HG02623 (cell line): ENCODE measurements around the gene LVRN.

ENCODE experiments used
- ATAC-seq: cut with Tn5 transposase; IDR thresholded peaks from one replicate; pipeline ENCODE4 v1.9.1; 2021; ENCODE audit warnings: moderate library complexity; ENCODE audit not compliant: unreplicated experiment

The LVRN gene

DNA sequence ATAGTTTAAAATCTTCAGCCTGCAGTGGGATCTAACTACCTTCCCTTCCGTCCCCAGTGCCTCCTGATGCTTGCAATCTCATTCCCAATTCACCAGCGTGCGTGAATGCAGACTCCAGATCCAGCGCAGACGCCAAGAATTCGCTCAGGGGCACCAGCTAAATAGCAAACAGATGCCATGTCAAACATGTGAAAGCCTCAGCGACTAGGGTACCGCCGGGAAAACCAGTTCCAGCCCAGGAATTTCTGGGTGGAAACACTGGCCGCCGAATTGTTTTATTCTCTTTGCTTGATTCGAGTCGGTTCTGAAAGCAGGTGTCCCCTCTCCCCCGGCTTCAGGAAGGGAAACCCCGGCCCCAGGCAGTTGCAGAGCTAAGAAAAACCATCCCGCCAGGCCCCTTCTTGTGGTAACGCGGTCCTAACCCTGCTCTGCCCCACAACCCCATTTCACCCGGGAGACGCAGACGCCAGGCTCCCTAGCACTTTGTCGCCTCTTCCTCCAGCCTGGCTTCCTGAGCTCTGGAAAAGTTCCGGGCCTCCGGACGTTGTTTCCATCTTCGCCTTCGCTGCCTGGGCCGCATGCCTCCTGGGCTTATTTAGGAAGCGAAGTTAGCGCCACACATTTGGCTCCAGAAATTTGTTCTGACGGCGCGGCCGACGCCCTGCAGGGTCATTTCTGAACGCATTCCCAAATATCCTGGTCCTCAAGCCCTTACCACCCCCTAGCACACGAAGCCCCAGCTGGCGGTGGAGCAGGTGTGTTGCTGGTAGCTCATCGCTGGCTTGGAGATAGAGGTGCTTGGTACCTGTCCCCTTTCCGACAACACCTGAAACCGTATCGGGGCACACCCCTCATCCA is 665 bp upstream of the LVRN start:
- ATAC-seq, result no peak

DNA sequence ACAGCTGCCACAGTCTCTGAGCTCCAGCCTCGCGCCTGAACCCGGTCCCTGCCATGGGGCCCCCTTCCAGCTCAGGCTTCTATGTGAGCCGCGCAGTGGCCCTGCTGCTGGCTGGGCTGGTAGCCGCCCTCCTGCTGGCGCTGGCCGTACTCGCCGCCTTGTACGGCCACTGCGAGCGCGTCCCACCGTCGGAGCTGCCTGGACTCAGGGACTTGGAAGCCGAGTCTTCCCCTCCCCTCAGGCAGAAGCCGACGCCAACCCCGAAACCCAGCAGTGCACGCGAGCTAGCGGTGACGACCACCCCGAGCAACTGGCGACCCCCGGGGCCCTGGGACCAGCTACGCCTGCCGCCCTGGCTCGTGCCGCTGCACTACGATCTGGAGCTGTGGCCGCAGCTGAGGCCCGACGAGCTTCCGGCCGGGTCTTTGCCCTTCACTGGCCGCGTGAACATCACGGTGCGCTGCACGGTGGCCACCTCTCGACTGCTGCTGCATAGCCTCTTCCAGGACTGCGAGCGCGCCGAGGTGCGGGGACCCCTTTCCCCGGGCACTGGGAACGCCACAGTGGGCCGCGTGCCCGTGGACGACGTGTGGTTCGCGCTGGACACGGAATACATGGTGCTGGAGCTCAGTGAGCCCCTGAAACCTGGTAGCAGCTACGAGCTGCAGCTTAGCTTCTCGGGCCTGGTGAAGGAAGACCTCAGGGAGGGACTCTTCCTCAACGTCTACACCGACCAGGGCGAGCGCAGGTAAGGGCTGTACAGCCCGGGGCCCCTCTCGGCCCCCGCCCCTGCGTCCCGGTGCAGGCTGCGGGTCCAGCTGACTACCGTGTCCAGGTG is 509 bp downstream of the LVRN start:
- no peak for ATAC-seq

DNA sequence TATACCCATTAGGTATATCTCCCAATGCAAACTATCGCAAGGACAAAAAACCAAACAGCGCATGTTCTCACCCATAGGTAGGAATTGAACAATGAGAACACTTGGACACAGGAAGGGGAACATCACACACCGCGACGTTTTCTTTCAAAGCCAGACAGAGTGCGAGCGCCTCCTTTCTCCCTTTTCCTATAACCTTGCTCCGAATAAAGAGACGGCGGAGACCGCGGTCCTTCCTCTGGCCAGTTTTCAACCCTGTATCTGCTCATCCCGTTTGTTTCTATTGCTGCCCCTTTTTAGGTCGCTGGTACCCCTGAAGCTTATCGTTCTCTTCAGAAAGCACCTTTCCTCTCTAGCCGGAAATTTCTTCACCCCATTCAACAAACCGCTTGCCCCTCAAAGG is 1.3 kb downstream of the LVRN start:
- ATAC-seq, result no peak

DNA sequence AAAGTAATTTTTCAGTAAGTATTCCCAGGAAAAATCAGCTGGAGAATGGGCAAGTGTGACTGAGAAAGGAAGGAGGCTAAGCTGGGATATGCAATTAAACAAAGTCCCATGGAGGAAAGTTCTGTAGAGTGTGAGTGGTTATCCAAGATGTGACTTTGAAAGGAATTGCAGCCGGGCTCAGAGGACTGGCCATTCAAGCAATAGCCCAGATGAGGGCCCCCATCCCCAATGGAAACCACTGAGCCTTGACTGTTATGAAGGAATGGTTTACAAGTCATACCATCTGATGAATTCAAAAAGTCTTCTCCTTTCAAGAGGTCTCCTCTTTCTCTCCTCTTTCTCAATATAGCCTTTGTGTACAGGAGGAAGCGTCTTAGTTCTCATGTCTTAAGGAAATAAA is 6.5 kb downstream of the LVRN start:
- no peak for ATAC-seq

DNA sequence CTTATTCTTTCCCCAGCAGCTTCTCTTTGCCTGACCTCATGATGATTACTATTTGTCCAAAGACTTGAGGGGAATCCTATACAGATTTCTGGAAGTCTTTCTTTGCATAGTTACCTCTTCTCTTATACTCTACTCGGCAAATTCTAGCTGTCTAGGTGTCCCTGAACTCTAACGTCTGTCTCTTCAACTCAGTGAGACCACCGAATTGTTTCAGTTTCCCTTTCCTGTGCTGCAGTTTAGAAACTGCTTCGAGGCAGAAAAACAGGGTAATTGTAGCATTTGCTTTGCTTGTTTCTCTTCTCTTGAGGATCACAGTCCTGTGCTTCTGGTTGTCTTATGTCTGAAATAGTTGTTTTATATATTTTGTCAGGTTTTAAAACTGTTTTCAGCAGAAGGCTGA is 14.8 kb downstream of the LVRN start:
- peak; percentile 87 for ATAC-seq

DNA sequence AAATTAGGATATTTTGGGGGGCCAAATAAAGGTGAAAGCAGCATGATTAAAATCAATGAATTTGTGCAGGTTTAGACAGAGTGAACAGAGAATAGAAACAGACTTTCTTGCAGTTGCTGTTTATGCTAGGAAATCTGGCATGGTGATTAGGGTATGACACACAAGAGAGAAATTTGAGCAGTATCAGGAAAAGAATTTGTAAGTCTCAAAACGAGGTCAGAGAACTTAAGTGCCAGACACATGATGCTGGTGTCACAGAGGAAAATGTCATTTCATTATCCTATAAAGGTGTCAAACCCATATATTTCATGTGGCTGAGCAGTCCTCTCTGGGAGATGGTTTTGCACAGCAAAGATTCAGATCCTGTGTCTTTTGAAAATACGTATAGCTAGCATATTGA is 15.7 kb downstream of the LVRN start:
- no peak for ATAC-seq

DNA sequence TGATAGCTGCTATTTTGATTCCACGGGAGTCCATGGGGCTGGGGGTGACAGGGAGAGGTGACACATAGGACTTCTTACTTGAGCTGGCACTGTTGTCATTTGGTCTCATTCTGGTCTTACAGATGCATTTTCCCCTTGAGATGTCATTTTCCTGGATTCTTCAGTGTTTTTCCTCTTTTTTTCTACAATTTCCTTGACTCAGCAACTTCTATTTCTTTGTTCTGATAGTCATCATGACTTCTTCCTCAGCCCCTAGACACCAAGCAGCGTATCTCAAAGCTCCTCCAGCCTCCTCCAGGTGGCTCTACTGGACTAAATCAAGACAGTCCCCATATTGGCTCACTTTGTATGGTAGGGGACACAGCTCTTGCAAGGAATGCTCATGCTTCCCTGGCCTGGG is 16.5 kb downstream of the LVRN start:
- ATAC-seq, result no peak

DNA sequence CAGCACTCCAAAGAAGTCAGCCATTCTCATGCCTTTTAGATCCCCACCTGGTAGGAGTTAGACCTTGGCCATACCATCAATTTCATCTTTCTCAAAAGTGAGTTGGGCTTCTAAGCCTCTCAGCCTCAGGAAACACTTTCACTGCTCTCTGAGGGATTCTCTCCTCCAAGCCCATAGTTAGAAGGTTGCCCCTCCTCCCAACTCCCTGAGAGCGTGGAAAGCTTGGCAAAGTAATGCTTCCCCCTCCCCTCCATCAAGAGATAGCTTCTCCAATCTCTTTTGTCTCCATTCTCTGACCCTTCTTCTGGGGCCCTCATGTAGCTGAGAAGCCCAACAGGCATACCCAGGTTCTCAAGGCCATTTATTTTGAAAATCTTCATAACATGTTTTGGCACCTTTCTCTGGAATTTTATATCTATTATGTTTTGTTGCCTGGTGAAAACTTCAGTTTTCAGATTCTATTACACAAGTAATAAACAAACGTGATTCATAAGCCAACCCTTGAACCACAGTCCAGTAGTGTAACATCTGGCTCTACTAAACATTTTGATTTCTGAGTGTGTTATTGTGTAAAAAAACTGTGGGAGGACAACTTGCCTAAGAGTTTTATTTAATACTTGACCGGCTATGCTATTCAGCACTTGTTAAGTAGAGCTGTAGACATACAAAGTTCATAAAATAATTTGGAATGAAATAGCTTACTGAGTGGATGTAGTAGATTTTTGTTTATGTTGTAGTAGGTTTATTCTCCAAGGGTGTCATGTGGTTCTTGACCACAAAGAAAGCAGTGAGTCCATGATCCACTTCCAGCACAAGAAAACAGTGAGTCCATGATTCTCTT is 17.1 kb downstream of the LVRN start:
- ATAC-seq, result no peak

DNA sequence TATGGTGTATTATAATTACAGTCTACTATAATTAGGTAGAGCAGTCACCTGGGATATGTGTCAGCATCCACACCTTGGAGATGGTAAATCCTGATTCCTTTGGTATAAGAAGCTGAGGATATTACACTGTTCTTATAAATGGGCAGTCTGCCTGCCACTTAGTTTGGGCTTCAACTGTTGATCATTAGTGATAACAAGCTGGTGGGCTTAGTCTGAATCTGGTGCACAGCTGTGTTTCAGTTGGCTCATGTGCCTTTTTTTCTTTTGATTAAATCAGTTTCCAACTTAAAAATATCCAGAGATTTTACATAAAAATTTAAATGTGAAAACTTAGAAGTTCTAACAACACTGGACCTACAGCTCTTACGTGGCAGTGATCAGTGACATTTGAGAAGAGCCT is 21.2 kb downstream of the LVRN start:
- ATAC-seq, result no peak

DNA sequence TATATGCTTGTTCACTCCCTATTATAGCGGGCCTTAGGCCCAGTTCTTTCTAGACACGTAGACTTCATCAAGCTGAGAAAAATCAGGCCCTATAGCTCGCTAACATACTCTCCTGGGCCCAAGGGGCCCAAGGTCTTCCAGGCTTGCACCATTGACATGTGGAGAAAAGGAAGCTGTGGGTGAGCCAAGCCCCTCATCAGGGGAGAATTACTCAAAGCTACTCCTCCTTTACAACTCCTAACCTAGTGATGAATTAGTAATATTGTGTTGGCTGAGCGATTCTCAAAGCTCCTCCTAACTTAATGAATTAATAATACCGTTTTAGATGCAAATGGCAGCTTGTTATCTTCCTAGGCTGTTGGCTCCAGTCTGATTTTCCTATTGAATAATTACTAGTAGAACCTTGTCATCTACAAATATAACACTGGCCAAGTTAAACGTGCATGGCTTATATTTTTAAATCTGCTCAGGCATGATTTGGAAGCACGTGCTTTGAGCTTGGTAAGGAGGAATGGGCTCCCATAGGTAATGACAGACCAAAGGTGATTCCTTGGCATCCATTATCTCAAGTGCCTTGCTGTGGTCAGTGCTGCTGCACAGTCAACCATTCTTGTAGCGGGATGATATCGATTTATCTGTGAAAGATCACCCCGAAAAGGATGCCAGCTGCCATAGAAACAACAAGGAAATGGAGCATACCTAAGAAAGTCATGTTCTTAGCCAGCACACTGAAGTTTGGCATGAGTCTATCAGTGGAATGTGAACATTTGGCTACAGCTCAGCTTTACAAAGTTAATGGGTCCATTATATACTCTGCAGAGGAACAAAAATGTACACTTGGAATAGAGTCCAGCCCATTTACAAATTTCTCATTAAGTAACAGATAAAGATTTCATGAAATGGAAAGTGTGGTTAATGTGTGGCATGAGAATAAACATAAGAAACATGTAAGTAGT is 23.8 kb downstream of the LVRN start:
- ATAC-seq, result no peak

DNA sequence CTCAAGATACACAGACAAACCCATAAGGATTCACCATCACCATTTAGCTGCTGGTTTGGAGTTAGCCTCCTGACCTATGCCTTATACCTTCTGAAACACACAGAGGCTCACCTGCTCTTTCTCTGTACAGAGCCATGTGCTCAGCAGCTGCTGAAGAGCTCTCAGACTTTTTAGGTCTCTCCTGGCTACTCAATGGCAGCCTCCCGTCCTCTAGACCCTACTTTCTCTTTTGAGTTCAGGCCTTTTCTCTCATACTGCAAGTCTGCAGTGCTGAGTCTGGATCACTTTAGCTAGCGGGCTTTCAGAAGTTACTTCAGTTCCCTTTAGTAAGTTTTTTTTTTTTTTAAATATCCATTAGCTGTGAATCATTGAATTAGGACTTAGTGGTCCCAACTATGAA is 25.7 kb downstream of the LVRN start:
- ATAC-seq, result no peak

DNA sequence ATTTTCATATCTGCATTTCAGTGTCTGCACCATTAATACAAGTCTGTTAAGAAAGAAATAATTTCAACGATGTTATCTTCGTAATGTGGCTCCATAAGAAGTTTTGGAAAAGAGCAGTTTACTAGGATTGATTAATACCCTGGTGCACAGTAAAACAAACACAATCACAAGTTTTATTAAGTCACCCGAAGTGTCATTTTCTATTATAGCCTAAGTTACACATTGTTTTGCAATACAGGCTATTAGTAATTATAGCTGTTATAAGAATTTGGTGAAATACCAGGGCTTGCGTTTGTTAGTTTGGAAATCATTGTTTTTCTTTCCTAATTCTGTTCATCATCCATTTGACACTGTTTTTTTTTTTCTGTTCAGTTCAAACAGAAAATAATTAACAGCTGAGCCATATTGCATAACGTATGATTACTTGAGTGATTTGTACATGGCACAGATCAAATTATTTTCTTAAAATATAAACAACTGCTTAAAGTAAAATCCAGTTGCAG is 30.6 kb downstream of the LVRN start:
- no peak for ATAC-seq

DNA sequence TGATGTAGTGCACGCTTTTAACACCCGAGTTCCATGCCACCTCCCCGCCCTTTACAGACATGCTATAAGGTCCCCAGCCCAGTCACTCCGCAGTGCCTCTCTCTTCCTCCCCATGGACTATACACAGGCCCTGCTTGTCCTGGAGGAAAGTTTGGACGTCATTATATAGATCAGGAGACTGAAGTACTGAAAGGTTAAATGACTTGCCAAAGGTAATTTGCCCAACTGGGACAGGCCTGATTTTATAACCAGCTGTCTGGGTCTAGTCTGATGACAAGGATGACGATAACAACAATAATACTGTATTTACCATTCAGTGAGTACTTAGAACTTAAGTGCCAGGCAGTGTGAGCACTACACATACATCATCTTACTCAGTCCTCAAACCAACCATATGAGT is 33.1 kb downstream of the LVRN start:
- no peak for ATAC-seq

DNA sequence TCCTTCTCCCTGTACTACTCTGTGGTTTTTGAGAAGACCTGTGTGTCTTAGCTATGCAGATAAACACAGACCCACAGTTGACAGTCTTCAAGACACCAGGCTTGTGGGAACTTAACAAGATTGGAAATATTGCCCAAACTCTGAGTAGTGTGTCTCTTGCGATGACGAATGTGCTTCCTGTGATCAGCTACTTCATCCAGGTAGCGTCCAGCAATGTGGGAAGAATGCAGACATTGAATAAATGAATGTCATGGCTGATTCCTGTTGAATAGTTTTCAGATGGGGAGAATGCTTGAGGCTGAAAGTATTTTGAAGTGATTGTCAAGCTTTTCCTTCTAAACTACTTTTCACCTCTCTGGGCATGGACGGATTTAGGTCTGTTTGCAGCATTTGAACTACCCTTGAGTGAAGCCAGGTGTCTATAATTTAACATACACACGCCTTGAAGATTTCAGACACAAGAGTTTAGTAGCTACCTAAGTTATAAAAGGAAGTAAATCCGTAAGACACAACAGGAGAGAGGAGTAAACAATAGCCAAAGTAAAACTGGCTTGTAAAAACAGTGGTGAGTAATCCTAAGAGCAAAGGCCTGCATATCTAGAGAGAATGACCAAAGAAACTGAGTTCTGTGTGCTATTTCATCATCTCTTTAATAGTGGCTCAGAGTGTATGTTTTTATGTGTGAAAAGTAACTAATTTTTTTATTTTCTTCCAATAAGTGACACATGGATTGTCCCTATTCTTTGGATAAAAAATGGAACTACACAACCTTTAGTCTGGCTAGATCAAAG is 40.0 kb downstream of the LVRN start:
- ATAC-seq, result no peak

DNA sequence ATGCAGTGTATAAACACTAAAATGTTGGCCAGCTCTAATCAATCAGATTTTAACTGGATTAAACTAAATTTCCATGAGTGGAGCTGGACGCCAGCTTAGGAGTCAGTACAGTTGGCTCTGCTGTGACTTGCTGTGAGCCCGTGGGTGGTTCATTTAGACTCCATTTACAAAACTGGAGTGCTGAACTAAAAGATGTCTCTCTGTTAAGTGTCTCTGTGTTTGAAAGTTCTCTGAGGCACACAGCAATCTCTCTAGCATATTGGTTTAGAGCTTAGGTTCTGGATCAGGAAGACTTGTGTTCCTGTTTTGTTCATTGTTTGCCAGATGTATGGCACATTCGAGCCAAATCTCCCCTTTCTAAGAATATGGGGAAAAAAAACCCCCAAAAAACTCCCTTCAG is 42.0 kb downstream of the LVRN start:
- no peak for ATAC-seq

DNA sequence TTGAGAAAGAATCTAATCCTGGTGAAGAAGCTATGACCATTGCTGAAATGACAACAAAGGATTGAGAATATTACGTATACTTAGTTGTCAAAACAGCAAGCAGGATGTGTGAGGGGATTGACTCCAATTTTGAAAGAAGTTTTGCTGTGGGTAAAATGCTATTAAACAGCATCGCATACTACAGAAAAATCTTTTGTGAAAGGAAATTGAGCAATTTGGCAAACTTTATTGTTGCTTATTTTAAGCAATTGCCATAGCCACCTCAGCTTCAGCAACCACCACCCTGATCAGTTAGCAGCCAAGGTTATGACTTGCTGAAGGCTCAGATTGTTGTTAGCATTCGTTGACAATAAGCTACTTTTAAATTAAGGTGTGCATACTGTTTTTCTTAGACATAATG is 47.5 kb downstream of the LVRN start:
- ATAC-seq, result no peak

DNA sequence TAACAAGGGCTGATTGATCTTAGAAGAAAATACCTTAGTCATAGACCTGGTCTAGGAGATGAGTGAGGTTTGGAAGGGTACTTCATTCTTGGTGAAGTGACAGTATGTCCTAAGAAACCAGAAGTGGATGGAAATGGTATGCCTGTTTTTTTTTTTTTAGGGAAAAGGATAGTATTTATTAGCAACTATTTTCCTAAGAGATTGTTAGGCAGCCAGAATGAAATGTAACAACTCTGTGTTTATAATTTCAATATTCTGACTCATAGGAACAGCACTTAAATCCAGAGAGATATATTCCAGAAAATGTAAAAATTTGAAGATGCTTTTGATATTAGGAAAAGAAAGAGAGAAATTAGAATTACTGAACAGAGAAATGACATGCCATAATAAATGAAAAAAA is 48.8 kb downstream of the LVRN start:
- ATAC-seq, result no peak

DNA sequence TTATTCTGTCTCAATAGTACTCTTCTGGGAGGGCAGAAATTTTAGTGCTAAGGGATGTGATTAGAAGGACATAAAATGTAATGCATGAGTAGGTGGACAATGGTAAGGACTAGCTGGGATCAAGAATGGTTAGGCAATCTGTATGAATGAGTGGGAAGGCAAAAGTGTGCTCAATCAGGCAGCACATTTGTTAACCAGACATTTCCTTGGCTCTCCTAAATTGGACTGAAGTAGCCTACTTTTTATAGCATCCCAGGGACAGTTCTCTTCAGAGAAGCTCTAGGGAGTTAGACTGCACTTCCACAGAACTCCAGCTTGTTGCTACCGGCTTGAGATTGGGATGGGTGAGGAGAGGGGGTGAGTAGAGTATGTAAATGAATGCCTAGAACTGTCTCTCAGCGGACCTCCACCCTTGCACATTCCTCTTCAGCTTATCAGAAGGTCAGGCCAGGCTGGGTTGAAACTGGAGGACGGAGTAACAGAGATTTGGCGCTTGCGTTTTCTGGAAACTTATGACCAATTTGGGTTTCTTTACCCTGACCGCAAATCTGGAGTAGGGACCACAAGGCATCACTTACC is 51.0 kb downstream of the LVRN start:
- ATAC-seq, result no peak

DNA sequence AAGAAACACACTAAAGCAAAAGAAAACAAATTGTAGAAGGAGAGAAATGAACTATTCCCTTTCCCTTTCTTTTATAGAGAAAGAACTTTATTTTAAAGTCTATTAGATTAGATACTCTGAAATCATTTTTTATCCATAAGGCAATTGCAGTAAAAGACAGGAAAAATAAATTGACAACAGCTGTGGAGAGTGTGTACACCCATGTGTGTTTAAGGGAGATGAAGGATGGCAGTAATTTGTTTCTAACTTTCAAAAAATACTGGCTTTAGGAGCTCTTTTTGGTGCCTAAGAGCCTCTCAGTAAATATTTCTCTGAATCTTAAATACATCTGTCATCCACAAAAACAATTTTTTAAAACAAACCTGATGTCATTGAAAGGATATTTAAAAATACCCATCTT is 51.7 kb downstream of the LVRN start:
- no peak for ATAC-seq
